Natural killer cell (primary cell): ENCODE results near the gene OR2A14. TPM values are rescaled to one million over a fixed set of nuclear protein-coding genes. Genes with fewer than 3 reads are reported as not detected.

Experiments used
- ATAC-seq, 3 donors: fragments of 150-1000 bp in 2 of 3; fragments of 200-7000 bp in 1 of 3; cut with Tn5 transposase; 1 replicate in 1 of 3; 2 replicates in 2 of 3; pipeline ENCODE4 v1.10.0; 2021; ENCODE audit warnings: mild to moderate bottlenecking in 2 of 3, moderate library complexity in 2 of 3
- DNase-seq, 2 donors: peaks; one replicate each; pipeline versions ENCODE4 v3.0.0 to v3.0.0-alpha.2; 2013 to 2021; ENCODE audit warnings: mixed read lengths in 1 of 2
- H3K27ac ChIP-seq: one replicate; pipeline ENCODE4 v1.5.1; 2013; ENCODE audit warnings: mild to moderate bottlenecking, low read length
- H3K27me3 ChIP-seq: one replicate; pipeline ENCODE4 v1.6.1; 2013; ENCODE audit warnings: low read length; ENCODE audit not compliant: control insufficient read depth, insufficient read depth
- H3K36me3 ChIP-seq: one replicate; pipeline ENCODE4 v1.6.1; 2013; ENCODE audit warnings: low read length; ENCODE audit not compliant: control insufficient read depth, insufficient read depth
- H3K4me1 ChIP-seq: one replicate; pipeline ENCODE4 v1.6.1; 2013; ENCODE audit warnings: low read length; ENCODE audit not compliant: control insufficient read depth, insufficient read depth
- H3K4me3 ChIP-seq: one replicate; pipeline ENCODE4 v1.5.1; 2013; ENCODE audit warnings: low read length
- H3K9me3 ChIP-seq: one replicate; pipeline ENCODE4 v1.6.1; 2013; ENCODE audit warnings: low read length; ENCODE audit not compliant: control insufficient read depth, insufficient read depth
- H3K27ac Mint-ChIP-seq, 2 donors: one replicate each; pipeline ENCODE4 v1.8.0; 2022; ENCODE audit warnings: mild to moderate bottlenecking in 2 of 2, mixed read lengths in 2 of 2, moderate library complexity in 1 of 2
- H3K27me3 Mint-ChIP-seq, 2 donors: one replicate each; pipeline ENCODE4 v1.8.0; 2022; ENCODE audit warnings: low read depth in 2 of 2, mixed read lengths in 2 of 2
- H3K36me3 Mint-ChIP-seq: one replicate; pipeline ENCODE4 v1.8.0; 2022; ENCODE audit warnings: mixed read lengths
- H3K4me1 Mint-ChIP-seq, 2 donors: one replicate each; pipeline ENCODE4 v1.8.0; 2022; ENCODE audit warnings: mixed read lengths in 2 of 2
- H3K4me3 Mint-ChIP-seq: one replicate; pipeline ENCODE4 v1.8.0; 2022; ENCODE audit warnings: mild to moderate bottlenecking, moderate library complexity, mixed read lengths
- H3K9me3 Mint-ChIP-seq, 2 donors: one replicate each; pipeline ENCODE4 v1.8.0; 2022; ENCODE audit warnings: mixed read lengths in 2 of 2
- CTCF ChIP-seq: fragments of 200-600 bp; IDR thresholded peaks from one replicate; pipeline ENCODE4 v1.8.0; 2022; ENCODE audit warnings: antibody characterized with exemption
- WGBS: methylation state at CpG from one replicate; pipeline ENCODE4 v1.1.7; 2013; ENCODE audit warnings: missing lambda C conversion rate; ENCODE audit not compliant: insufficient coverage; 5-methylcytosine and 5-hydroxymethylcytosine counted together
- intact Hi-C: fragments of 100-400 bp; cut with micrococcal nuclease; formaldehyde crosslinking; loops from one replicate; pipeline ENCODE4 v1.14.2; 2022
- total RNA-seq, 4 donors: library from RNA; stranded (reverse); fragments of 120-200 nt in 1 of 4; gene quantifications; one replicate each; pipeline versions ENCODE4 v1.2.3 to v1.2.4, GENCODE V29; 2013 to 2022

OR2A14 gene
- total RNA-seq, 3 donors from 2014 or later (not counting 1 experiment from before 2014, with no cell fraction given) = not detected

GRCh38 chr7:144102041-144102440 lies 20.9 kb upstream of the OR2A14 start:
- Mint-ChIP-seq H3K9me3 (no peaks in the 10 kb centered on the region), H3K27ac (no peak overlapping the region), H3K27me3 (no peaks in the 10 kb centered on the region), H3K4me3 (no peak overlapping the region), H3K36me3 (no peaks in the 10 kb centered on the region), H3K4me1 (no peaks in the 10 kb centered on the region)
- no peaks in the 10 kb centered on the region for H3K27me3 ChIP-seq
- DNase-seq (no peak), ATAC-seq (no peak)
- no peaks in the 10 kb centered on the region for H3K4me1 ChIP-seq
- intact Hi-C loops = no loop called here
- no peaks in the 10 kb centered on the region for H3K36me3 ChIP-seq
- no peak overlapping the region for H3K4me3 ChIP-seq
- no peak overlapping the region for H3K27ac ChIP-seq
- no peak for TF ChIP-seq CTCF
- no peaks in the 10 kb centered on the region for H3K9me3 ChIP-seq

- Mint-ChIP-seq H3K4me1 (no peaks in the 10 kb centered on the region), H3K27ac (no peak overlapping the region), H3K27me3 (peaks cover 0 to 3% of the 10 kb centered on the region in 2 donors), H3K9me3 (no peaks in the 10 kb centered on the region), H3K36me3 (no peaks in the 10 kb centered on the region), H3K4me3 (no peak overlapping the region)
- Histone ChIP-seq H3K27ac (no peak overlapping the region), H3K4me1 (no peaks in the 10 kb centered on the region), H3K36me3 (no peaks in the 10 kb centered on the region), H3K27me3 (no peaks in the 10 kb centered on the region), H3K9me3 (no peaks in the 10 kb centered on the region), H3K4me3 (no peak overlapping the region)
- intact Hi-C loops = no loop called here
- no peak for DNase-seq
- TF ChIP-seq CTCF = no peak
- no peak for ATAC-seq
Observed at GRCh38 chr7:144105211-144105610, 17.8 kb upstream of the OR2A14 start.

GRCh38 chr7:144109283-144109682 lies 13.7 kb upstream of the OR2A14 start, which contains the start of gene OR2A2:
TSS of gene OR2A2 (plus strand) at chr7:144109583. CDS start at chr7:144109583, 0 bp downstream.
- WGBS = 100% methylated on average over 1 of the region's 2 CpGs
- peaks cover 0 to 2% of the 10 kb centered on the region in 2 donors for H3K9me3 Mint-ChIP-seq
- intact Hi-C loops = no loop called here
- H3K27ac Mint-ChIP-seq = no peak within 1 kb of the TSS
- Histone ChIP-seq H3K27ac (no peak within 1 kb of the TSS), H3K9me3 (no peaks in the 10 kb centered on the region), H3K4me3 (no peak within 1 kb of the TSS), H3K27me3 (no peaks in the 10 kb centered on the region), H3K4me1 (no peaks in the 10 kb centered on the region), H3K36me3 (no peaks in the 10 kb centered on the region)
- H3K36me3 Mint-ChIP-seq = no peaks in the 10 kb centered on the region
- H3K4me3 Mint-ChIP-seq = no peak within 1 kb of the TSS
- TF ChIP-seq CTCF = no peak
- H3K4me1 Mint-ChIP-seq = no peaks in the 10 kb centered on the region
- peaks cover 3 to 10% of the 10 kb centered on the region in 2 donors for H3K27me3 Mint-ChIP-seq
- ATAC-seq (no peak), DNase-seq (no peak)

- H3K9me3 ChIP-seq = no peaks in the 10 kb centered on the region
- no peak for TF ChIP-seq CTCF
- H3K27ac Mint-ChIP-seq = no peak overlapping the region
- H3K27ac ChIP-seq = no peak overlapping the region
- H3K4me3 ChIP-seq = no peak overlapping the region
- no peaks in the 10 kb centered on the region for H3K36me3 ChIP-seq
- no peaks in the 10 kb centered on the region for H3K4me1 Mint-ChIP-seq
- 81% methylated on average over 3 of the region's 5 CpGs for WGBS
- DNase-seq = no peak
- no peaks in the 10 kb centered on the region for H3K36me3 Mint-ChIP-seq
- H3K4me3 Mint-ChIP-seq = no peak overlapping the region
- intact Hi-C loops = no loop called here
- H3K4me1 ChIP-seq = no peaks in the 10 kb centered on the region
- no peaks in the 10 kb centered on the region for H3K27me3 ChIP-seq
- no peak for ATAC-seq
- H3K9me3 Mint-ChIP-seq = peaks cover 0 to 2% of the 10 kb centered on the region in 2 donors
- peaks cover 3 to 11% of the 10 kb centered on the region in 2 donors for H3K27me3 Mint-ChIP-seq
Observed at GRCh38 chr7:144110272-144110671, 12.7 kb upstream of the OR2A14 start.
